Calu3 (cell line): ENCODE measurements around the gene SGCB. TPM values are rescaled to one million over a fixed set of nuclear protein-coding genes. Genes with fewer than 3 reads are reported as not detected.
A peak's percentile ranks its signal among the peaks of the same experiment; 100 is the strongest.

Source experiments
- BruUV-seq: library from RNA; stranded (reverse); fragments of 400-500 nt; replicated peaks from 2 replicates; lab custom pipeline; 2021; lab: Mats Ljungman, UMichigan
- CTCF ChIA-PET: fragments of 300-600 bp; sonication (Branson Sonifier 250); formaldehyde crosslinking; loops from one replicate; lab custom pipeline; 2022; ENCODE audit warnings: antibody characterized with exemption; lab: Charles Lee
- DNase-seq: peaks from one replicate; pipeline ENCODE4 v3.0.0; 2022
- H3K27ac Mint-ChIP-seq: one replicate; pipeline ENCODE4 v1.8.0; 2022; ENCODE audit warnings: mixed read lengths; ENCODE audit not compliant: unreplicated experiment
- H3K27me3 Mint-ChIP-seq: one replicate; pipeline ENCODE4 v1.8.0; 2022; ENCODE audit warnings: mixed read lengths; ENCODE audit not compliant: unreplicated experiment
- H3K36me3 Mint-ChIP-seq: one replicate; pipeline ENCODE4 v1.8.0; 2022; ENCODE audit warnings: mild to moderate bottlenecking, moderate library complexity, mixed read lengths; ENCODE audit not compliant: insufficient read depth, unreplicated experiment
- H3K4me1 Mint-ChIP-seq: one replicate; pipeline ENCODE4 v1.8.0; 2022; ENCODE audit warnings: mild to moderate bottlenecking, low read depth, mixed read lengths; ENCODE audit not compliant: unreplicated experiment
- H3K4me3 Mint-ChIP-seq: one replicate; pipeline ENCODE4 v1.8.0; 2022; ENCODE audit warnings: mild to moderate bottlenecking, low read depth, moderate library complexity, mixed read lengths; ENCODE audit not compliant: unreplicated experiment
- H3K9me3 Mint-ChIP-seq: one replicate; pipeline ENCODE4 v1.8.0; 2022; ENCODE audit warnings: low read depth, mixed read lengths; ENCODE audit not compliant: unreplicated experiment
- intact Hi-C: fragments of 100-400 bp; cut with micrococcal nuclease; formaldehyde crosslinking; loops from one replicate; pipeline ENCODE4 v1.10.0; 2022; ENCODE audit not compliant: unreplicated experiment
- total RNA-seq: library from RNA; stranded (reverse); gene quantifications from 2 replicates; pipeline ENCODE4 v1.2.3, GENCODE V29; 2022
- TF ChIP-seq, protein P1 (sequence below): fragments of 200-600 bp; IDR thresholded peaks from one replicate; pipeline ENCODE4 v1.8.0; 2022; ENCODE audit warnings: antibody characterized with exemption; ENCODE audit not compliant: unreplicated experiment

The SGCB gene
- total RNA-seq, 1 experiment from 2014 or later: 11.8 TPM

DNA sequence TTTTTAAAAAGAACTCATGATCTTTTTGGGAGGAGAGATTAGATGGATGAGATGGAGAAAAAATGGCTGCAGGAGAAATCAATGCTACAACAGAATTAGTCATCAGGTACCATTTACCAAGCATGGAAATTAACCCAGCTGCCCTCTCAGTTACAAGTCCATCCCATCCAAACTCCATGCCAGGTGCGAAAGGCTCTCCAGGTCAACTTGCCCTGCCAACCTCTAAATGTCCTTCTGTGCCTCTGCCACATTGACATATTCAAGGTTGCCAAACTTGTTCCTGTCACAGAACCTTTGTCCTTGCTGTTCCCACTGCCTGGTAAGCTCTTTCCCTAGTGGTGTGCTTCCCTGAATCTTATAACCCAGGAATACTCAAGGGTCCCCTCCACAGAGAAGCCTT is 20.2 kb upstream of the SGCB start:
- no peak for DNase-seq
- Mint-ChIP-seq H3K9me3 (no peaks in the 10 kb centered on the region), H3K4me1 (peaks cover 10% of the 10 kb centered on the region), H3K27ac (no peak overlapping the region), H3K27me3 (peaks cover 38% of the 10 kb centered on the region), H3K36me3 (no peaks in the 10 kb centered on the region), H3K4me3 (no peak overlapping the region)
- intact Hi-C loops: no loop called here
- TF ChIP-seq, protein P1, sequence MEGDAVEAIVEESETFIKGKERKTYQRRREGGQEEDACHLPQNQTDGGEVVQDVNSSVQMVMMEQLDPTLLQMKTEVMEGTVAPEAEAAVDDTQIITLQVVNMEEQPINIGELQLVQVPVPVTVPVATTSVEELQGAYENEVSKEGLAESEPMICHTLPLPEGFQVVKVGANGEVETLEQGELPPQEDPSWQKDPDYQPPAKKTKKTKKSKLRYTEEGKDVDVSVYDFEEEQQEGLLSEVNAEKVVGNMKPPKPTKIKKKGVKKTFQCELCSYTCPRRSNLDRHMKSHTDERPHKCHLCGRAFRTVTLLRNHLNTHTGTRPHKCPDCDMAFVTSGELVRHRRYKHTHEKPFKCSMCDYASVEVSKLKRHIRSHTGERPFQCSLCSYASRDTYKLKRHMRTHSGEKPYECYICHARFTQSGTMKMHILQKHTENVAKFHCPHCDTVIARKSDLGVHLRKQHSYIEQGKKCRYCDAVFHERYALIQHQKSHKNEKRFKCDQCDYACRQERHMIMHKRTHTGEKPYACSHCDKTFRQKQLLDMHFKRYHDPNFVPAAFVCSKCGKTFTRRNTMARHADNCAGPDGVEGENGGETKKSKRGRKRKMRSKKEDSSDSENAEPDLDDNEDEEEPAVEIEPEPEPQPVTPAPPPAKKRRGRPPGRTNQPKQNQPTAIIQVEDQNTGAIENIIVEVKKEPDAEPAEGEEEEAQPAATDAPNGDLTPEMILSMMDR: no peak
- no TSS peak for BruUV-seq
- CTCF ChIA-PET: no interaction called here

DNA sequence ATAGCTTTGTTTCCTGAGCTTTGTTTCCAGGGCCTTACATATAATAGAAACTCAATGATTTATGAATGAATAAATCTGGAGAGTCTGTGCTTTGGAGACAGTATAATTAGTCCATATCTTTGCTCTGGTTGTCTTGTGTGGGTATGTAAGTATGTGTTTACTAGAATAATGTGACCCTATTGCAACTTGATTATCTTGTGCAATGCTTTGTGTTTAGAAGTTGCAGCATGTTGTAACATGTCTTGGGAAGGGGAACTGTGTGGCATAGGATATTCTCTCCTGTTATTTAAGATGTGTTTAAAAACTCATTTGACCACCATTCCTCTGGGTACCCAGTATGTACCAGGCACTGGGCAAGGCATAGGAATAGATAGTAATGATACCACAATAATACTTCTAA is 19.1 kb upstream of the SGCB start:
- H3K4me1 Mint-ChIP-seq: peaks cover 10% of the 10 kb centered on the region
- intact Hi-C loops: no loop called here
- no peaks in the 10 kb centered on the region for H3K9me3 Mint-ChIP-seq
- no peak overlapping the region for H3K4me3 Mint-ChIP-seq
- no peak for DNase-seq
- CTCF ChIA-PET: no interaction called here
- H3K27ac Mint-ChIP-seq: no peak overlapping the region
- no peaks in the 10 kb centered on the region for H3K36me3 Mint-ChIP-seq
- TF ChIP-seq, protein P1: no peak
- peaks cover 41% of the 10 kb centered on the region for H3K27me3 Mint-ChIP-seq
- no TSS peak for BruUV-seq

DNA sequence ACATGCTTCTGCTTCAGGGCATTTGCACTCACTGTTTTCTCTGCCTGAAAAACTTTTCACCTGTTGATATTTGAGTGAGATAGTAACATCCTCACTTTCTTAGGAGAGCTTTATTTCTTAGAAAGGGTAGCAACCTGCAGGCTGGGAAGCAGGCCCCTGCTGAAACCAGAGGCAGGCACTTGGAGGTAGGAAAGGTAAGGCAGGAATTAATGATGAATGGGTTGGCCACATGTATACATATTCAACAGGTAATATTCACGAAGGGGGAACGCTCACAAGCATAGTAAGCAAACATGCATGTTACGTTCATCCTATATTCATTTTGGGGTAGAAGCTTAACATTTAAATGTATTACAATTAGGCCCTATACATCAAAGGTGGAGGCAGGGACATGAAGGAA is 16.2 kb upstream of the SGCB start:
- intact Hi-C loops: no loop called here
- CTCF ChIA-PET: no interaction called here
- H3K9me3 Mint-ChIP-seq: no peaks in the 10 kb centered on the region
- DNase-seq: no peak
- peaks cover 4% of the 10 kb centered on the region for H3K36me3 Mint-ChIP-seq
- no peak overlapping the region for H3K4me3 Mint-ChIP-seq
- peaks cover 50% of the 10 kb centered on the region for H3K27me3 Mint-ChIP-seq
- no TSS peak for BruUV-seq
- no peak overlapping the region for H3K27ac Mint-ChIP-seq
- TF ChIP-seq, protein P1: no peak
- H3K4me1 Mint-ChIP-seq: peaks cover 5% of the 10 kb centered on the region

DNA sequence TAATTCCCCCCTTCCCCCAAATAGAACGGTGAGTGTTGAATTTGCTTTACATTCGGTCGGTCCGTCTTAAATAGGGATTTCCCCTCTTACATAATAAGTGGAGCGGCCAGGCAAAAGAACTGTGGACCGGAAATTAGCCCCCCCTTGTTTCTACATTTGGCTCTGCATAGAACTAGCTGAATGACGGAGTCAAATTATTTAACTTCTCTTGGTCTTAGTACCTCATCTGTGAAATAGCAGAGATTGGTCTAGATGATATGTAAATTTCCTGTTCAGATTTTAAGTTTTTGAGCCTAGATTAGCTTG is 14.3 kb upstream of the SGCB start:
- intact Hi-C loops: no loop called here
- H3K27ac Mint-ChIP-seq: no peak overlapping the region
- CTCF ChIA-PET: no interaction called here
- H3K4me1 Mint-ChIP-seq: no peaks in the 10 kb centered on the region
- H3K9me3 Mint-ChIP-seq: no peaks in the 10 kb centered on the region
- H3K27me3 Mint-ChIP-seq: peaks cover 59% of the 10 kb centered on the region
- no TSS peak for BruUV-seq
- peak overlapping the region; percentile 63 for H3K4me3 Mint-ChIP-seq
- peaks cover 4% of the 10 kb centered on the region for H3K36me3 Mint-ChIP-seq
- DNase-seq: no peak
- TF ChIP-seq, protein P1: no peak
